GM20000 (cell line): ENCODE results near the gene TMEM63C.

Experiments used
- DNase-seq: peaks from one replicate; pipeline ENCODE4 v3.0.0; 2012; ENCODE audit warnings: low spot score
- TF ChIP-seq, protein P1 (sequence below): IDR thresholded peaks from 2 replicates; pipeline ENCODE4 v1.5.1; 2012; ENCODE audit warnings: mild to moderate bottlenecking, control low read depth; ENCODE audit errors: extremely low read depth, missing control alignments

TMEM63C gene, protein sequence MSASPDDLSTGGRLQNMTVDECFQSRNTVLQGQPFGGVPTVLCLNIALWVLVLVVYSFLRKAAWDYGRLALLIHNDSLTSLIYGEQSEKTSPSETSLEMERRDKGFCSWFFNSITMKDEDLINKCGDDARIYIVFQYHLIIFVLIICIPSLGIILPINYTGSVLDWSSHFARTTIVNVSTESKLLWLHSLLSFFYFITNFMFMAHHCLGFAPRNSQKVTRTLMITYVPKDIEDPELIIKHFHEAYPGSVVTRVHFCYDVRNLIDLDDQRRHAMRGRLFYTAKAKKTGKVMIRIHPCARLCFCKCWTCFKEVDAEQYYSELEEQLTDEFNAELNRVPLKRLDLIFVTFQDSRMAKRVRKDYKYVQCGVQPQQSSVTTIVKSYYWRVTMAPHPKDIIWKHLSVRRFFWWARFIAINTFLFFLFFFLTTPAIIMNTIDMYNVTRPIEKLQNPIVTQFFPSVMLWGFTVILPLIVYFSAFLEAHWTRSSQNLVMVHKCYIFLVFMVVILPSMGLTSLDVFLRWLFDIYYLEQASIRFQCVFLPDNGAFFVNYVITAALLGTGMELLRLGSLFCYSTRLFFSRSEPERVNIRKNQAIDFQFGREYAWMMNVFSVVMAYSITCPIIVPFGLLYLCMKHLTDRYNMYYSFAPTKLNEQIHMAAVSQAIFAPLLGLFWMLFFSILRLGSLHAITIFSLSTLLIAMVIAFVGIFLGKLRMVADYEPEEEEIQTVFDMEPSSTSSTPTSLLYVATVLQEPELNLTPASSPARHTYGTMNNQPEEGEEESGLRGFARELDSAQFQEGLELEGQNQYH

DNA sequence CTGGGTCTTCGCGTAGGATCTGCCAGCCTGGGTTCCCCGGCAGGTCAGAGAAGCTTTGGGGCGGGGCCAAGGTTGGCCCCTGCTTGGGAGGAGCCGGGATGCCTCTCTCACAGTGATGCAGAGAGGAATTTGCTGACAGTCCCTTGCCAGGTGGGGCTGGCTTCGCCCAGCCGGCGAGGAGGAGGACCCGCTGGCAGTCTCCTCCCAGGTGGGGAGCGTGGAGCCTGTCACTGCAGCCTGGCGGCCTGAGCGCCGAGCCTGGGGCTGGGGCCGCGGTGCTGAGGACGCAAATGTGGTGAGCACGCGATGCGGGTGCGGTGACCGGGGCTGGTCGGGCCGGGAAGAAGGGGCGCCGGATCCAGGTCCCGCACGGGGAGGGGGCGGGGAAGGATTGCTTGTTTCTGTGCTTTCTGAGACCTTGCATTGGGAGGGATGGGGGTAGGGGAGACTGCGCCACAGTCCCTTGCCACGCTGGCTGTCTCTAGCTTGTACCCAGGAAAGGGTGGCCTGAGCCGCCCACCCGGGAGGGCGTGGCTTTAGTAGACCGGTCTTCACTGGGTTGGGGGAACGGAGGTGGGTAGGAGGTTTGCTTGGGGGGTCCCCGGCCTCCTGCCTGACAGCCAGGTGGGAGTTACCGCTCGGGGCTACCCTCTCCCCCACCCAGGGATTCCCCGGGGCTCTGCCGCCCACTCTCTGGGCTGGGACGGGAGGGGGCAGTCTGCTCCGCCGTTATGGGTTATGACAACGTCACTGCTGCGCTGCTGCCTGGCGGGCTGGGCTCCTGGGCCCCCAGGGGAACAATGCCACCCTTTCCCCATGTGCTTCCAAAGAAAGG is at the start of gene TMEM63C:
TSS of gene TMEM63C (plus strand) at position 196 of the 835 bp plus-strand sequence. CDS start 37,016 bp downstream, outside the sequence.
- peak; percentile 50 for DNase-seq

DNA sequence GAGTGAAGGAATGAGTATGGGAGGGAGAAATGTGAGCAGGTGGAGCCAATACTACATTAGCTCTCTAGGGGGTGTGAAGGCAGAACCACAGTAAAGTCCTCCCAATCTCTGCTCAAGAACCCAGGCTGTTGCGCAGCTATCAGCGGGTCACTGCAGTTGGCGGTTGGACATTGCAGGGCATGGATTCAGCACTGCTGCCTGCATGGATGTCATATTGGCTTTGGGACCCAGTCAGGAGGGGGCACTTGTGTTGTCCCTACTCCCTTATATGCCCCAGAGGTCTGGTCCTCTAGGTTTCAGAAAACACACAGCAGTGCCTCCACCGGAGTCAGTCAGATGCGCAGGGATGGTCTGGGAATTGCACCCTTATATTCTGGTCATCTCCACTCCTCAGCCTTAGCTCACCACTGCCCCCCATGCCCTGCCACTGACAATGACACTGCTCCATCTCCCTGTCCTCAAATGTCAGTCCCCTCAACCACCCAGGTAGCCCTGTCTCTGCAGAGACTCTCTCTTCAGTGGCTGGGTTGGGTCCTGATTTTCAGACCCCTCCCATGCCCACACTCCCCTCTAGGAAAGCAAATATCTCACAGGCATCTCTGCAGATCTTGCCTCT is 49.6 kb upstream of the TMEM63C start:
- no peak for DNase-seq
- TF ChIP-seq, protein P1, sequence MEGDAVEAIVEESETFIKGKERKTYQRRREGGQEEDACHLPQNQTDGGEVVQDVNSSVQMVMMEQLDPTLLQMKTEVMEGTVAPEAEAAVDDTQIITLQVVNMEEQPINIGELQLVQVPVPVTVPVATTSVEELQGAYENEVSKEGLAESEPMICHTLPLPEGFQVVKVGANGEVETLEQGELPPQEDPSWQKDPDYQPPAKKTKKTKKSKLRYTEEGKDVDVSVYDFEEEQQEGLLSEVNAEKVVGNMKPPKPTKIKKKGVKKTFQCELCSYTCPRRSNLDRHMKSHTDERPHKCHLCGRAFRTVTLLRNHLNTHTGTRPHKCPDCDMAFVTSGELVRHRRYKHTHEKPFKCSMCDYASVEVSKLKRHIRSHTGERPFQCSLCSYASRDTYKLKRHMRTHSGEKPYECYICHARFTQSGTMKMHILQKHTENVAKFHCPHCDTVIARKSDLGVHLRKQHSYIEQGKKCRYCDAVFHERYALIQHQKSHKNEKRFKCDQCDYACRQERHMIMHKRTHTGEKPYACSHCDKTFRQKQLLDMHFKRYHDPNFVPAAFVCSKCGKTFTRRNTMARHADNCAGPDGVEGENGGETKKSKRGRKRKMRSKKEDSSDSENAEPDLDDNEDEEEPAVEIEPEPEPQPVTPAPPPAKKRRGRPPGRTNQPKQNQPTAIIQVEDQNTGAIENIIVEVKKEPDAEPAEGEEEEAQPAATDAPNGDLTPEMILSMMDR, result no peak

More for the DNA sequence above, at the start of gene TMEM63C:
- TF ChIP-seq, protein P1, result no peak

DNA sequence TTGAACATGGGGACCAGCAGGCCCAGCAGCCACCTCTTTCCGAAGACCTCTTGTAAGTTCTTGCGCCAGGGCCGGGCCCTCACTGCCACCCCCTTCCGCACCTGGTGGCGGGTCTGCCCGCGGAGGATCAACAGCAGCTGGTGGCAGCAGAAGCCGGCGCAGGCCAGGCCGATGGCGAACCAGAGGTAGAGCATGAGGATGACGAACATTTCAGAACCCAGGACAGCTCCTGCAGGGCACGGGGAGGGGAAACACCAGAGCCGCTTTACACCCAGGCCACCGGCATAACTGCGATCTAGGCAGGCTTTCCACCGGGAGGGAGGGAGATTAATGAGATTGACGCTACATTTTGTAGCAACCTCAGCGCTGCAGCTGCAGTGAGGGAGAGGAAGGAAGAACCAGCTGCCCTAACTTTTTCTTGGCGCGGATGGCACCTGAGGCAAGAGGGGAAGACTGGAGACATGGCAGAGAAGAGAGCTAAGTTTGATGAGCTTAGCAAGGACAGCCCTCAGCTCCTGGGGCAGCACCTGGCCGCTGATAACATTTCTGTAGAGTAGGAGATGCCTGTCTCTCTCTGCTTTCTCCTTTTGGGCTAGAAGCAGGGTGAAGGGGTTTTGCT is 47.8 kb upstream of the TMEM63C start:
- DNase-seq, result peak; percentile 86
- TF ChIP-seq, protein P1, result no peak

DNA sequence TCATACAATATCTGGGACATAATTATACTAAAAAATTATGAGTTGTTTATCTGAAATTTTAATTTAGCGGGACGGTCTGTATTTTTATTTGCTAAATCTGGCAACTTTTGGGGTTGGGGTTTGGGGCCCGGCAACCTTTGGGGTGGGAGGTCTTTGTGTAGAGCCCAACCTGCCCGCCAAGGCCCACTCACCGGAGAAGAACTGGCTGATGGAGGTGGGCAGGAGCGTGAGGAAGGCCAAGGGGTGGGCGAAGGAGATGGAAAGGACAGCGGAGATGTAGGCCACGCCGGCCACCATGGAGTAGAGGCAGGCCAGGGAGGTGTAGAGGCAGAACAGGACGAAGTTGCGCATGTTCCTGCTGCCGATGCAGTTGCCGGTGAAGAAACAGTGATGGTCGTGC is 42.6 kb upstream of the TMEM63C start:
- TF ChIP-seq, protein P1, result no peak
- no peak for DNase-seq

DNA sequence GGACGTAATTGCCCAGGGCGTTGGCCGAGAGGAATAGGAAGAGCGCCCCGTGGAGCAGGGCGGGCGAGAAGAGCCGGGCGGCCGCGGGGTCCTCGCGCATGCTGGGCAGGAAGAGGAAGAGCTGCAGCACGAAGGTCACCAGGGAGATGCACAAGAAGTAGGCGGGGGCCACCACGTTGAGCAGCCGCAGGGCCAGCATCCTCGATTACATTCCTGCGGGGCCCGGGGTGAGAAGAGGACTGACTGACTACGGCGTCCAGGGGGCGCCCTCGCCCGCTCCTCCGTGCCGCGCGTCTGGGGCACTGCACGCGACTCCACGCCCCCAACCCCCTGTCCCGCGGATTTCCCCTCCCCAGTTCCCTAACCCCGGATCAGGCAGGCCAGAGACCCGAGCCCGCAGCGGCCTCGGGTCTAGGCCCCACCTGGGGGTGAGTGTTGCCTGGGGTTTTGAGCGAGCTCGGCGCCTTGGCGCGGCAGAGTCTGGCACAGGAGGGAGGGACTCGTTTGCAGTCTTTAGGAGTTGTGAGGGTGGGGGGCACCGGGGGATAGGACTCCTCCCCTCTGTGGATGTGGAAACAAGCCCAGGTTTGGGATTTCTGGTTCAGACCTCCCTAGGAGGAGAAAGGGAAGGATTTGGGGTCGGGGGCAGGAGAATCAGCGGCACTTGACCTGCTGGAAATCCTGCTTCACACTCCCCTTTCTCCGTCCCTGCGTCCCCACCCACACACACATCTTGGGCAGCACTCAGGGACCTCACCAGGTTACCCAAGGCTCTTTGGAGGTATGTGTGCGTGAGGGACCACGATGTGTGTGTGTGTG is 41.8 kb upstream of the TMEM63C start:
- TF ChIP-seq, protein P1, result peak; percentile 32
- DNase-seq, result peak; percentile 79
